ENCODE data around the gene ALAD.

GRCh38 chr9:113399646-113400200 is 1.4 kb downstream of the ALAD start:
- TF ChIP-seq CTCF (IDR thresholded peaks at IDR 0.05) (no peak), POLR2A (IDR thresholded peaks at IDR 0.05) (no peak)
